Heart right ventricle (tissue), 16 donors: ENCODE data around the gene CAMKMT. TPM values are rescaled to one million over a fixed set of nuclear protein-coding genes. Genes with fewer than 3 reads are reported as not detected.

Source experiments
- ATAC-seq, 8 donors: fragments of 200-7000 bp; cut with Tn5 transposase; one replicate each; pipeline ENCODE4 v1.9.1; 2020; ENCODE audit warnings: mild to moderate bottlenecking in 8 of 8, moderate library complexity in 8 of 8, moderate number of reproducible peaks in 1 of 8
- DNase-seq, 2 donors: peaks; one replicate each; pipeline ENCODE4 v3.0.0-alpha.2; 2020
- H3K27ac ChIP-seq, 10 donors: fragments of 200-600 bp; sonication (generic) in 2 of 10; one replicate each; pipeline versions ENCODE4 v1.5.0 to v1.8.0; 2020 to 2022; ENCODE audit warnings: mild to moderate bottlenecking in 3 of 10
- H3K27me3 ChIP-seq, 7 donors: fragments of 200-600 bp; one replicate each; pipeline ENCODE4 v1.8.0; 2021 to 2022; ENCODE audit warnings: mild to moderate bottlenecking in 2 of 7
- H3K36me3 ChIP-seq, 9 donors: fragments of 200-600 bp; sonication (generic) in 1 of 9; one replicate each; pipeline versions ENCODE4 v1.5.0 to v1.8.0; 2020 to 2022; ENCODE audit warnings: mild to moderate bottlenecking in 2 of 9
- H3K4me1 ChIP-seq, 9 donors: fragments of 200-600 bp; sonication (generic) in 1 of 9; one replicate each; pipeline versions ENCODE4 v1.5.0 to v1.8.0; 2020 to 2022; ENCODE audit warnings: mild to moderate bottlenecking in 4 of 9
- H3K4me3 ChIP-seq, 10 donors: fragments of 200-600 bp; sonication (generic) in 2 of 10; one replicate each; pipeline versions ENCODE4 v1.5.0 to v1.8.0; 2020 to 2022; ENCODE audit warnings: mild to moderate bottlenecking in 7 of 10, moderate library complexity in 2 of 10
- H3K9me3 ChIP-seq, 11 donors: fragments of 200-600 bp in 10 of 11; sonication (generic) in 2 of 11; one replicate each; pipeline versions ENCODE4 v1.5.0 to v1.8.0; 2013 to 2022; ENCODE audit warnings: mild to moderate bottlenecking in 2 of 11, control low read depth in 1 of 11, moderate library complexity in 1 of 11
- CTCF ChIP-seq, 9 donors: fragments of 200-600 bp; sonication (generic) in 2 of 9; IDR thresholded peaks; one replicate each; pipeline versions ENCODE4 v1.5.0 to v1.8.0; 2021 to 2022; ENCODE audit warnings: antibody characterized with exemption in 9 of 9, mild to moderate bottlenecking in 5 of 9, moderate library complexity in 1 of 9
- WGBS, 2 donors: extraction: QIAGEN DNeasy Blood & Tissue Kit; methylation state at CpG; one replicate each; pipeline ENCODE4 v1.1.7; 2013; ENCODE audit warnings: inconsistent platforms in 1 of 2; 5-methylcytosine and 5-hydroxymethylcytosine counted together
- intact Hi-C, 10 donors: fragments of 100-400 bp; cut with DNase I; formaldehyde crosslinking; loops; one replicate each; pipeline versions ENCODE4 v1.11.1 to v1.14.2; 2022
- polyA plus RNA-seq, 2 donors: library from polyadenylated mRNA; stranded (reverse); fragments of 200-250 nt; gene quantifications; one replicate each; pipeline ENCODE4 v1.2.3, GENCODE V29; 2013
- total RNA-seq, 10 donors: library from RNA; stranded (reverse); fragmentation: NEBNext Ultra II Directional in 3 of 10; extraction: Animal tissue kit (Norgen Biotek cat#: 25700) in 3 of 10; gene quantifications; one replicate each; pipeline versions ENCODE4 v1.2.1 to v1.2.4, GENCODE V29; 2021 to 2023
- donor health status: Arrhythmogenic right ventricular cardiomyopathy.
- donor health status: ischemic (EF 13 %, LVEDD 7.1; RV severe dilation, severe dysfunction).
- donor health status: healthy with polysubstance abuse.
- donor health status: DM: no; HTN: yes; CAD: no.
- donor health status: DM: no; HTN: no; CAD: no.
- donor health status: ischemic (EF 25% LVEDD 6.9; RV normal size, moderate dysfunction).
- donor health status: ischemic (EF 25% LVEDD 5.7; RV mildly dilated, moderate dysfunction).
- donor health status: healthy.
- donor health status: DM: yes; HTN: yes; CAD: no.
- donor health status: Ischemic cardiomyopathy.
- donor health status: ischemic (EF 35%, LVEDD 5.7; RV mildly dilated, moderate dysfunction).
- donor health status: nonischemic (EF 11% LVEDD 7.7; RV severe dilation, severe dysfunction).
- donor health status: DM: yes; HTN: yes; CAD: no.
- donor health status: PGD.
- donor health status: ischemic (EF 29% LVEDD 5.4; RV normal size, mild dysfunction).
- donor health status: nonischemic (EF 23%, LVEDD 6.1; RV moderate dilation, normal function).

The CAMKMT gene
- total and polyA plus RNA-seq, 12 donors, result 4.1 to 6.4 (median 4.8) TPM

- ATAC-seq (no peak), DNase-seq (no peak)
- Histone ChIP-seq H3K36me3 (no peaks in the 10 kb centered on the region), H3K4me3 (no peak overlapping the region), H3K27me3 (no peaks in the 10 kb centered on the region), H3K27ac (no peak overlapping the region), H3K9me3 (no peaks in the 10 kb centered on the region), H3K4me1 (peaks cover 0 to 8% (median 0%) of the 10 kb centered on the region in 9 donors)
- intact Hi-C loops, result no loop called here
- no peak for TF ChIP-seq CTCF (IDR thresholded peaks at IDR 0.05)
- 63 to 76% methylated on average over 2 of the region's 2 CpGs for WGBS, 2 donors
These were observed 184.8 kb downstream of the CAMKMT start for GRCh38 chr2:44546459-44547127.

GRCh38 chr2:44547718-44548117 lies 186.0 kb downstream of the CAMKMT start:
- H3K4me3 ChIP-seq, result no peak overlapping the region
- WGBS, 2 donors, result 60 to 63% methylated on average over 2 of the region's 2 CpGs
- no peak for TF ChIP-seq CTCF (IDR thresholded peaks at IDR 0.05)
- H3K4me1 ChIP-seq, result peaks cover 0 to 8% (median 0%) of the 10 kb centered on the region in 9 donors
- no peak for ATAC-seq
- H3K36me3 ChIP-seq, result no peaks in the 10 kb centered on the region
- intact Hi-C loops, result no loop called here
- no peak overlapping the region for H3K27ac ChIP-seq
- DNase-seq, result no peak
- no peaks in the 10 kb centered on the region for H3K27me3 ChIP-seq
- no peaks in the 10 kb centered on the region for H3K9me3 ChIP-seq

- 87 to 88% methylated on average over 8 of the region's 8 CpGs for WGBS, 2 donors
- Histone ChIP-seq H3K4me3 (no peak overlapping the region), H3K4me1 (peaks cover 0 to 8% (median 0%) of the 10 kb centered on the region in 9 donors), H3K27me3 (no peaks in the 10 kb centered on the region), H3K9me3 (no peaks in the 10 kb centered on the region), H3K27ac (no peak overlapping the region), H3K36me3 (no peaks in the 10 kb centered on the region)
- ATAC-seq, result no peak
- no peak for TF ChIP-seq CTCF (IDR thresholded peaks at IDR 0.05)
- no peak for DNase-seq
- intact Hi-C loops, result no loop called here
These were observed 186.7 kb downstream of the CAMKMT start for GRCh38 chr2:44548221-44549098.

- no peak overlapping the region for H3K27ac ChIP-seq
- TF ChIP-seq CTCF (IDR thresholded peaks at IDR 0.05), result no peak
- DNase-seq (no peak), ATAC-seq (no peak)
- no peak overlapping the region for H3K4me3 ChIP-seq
- H3K36me3 ChIP-seq, result no peaks in the 10 kb centered on the region
- WGBS, 2 donors, result 84 to 92% methylated on average over 1 of the region's 1 CpG
- H3K27me3 ChIP-seq, result no peaks in the 10 kb centered on the region
- no peaks in the 10 kb centered on the region for H3K9me3 ChIP-seq
- peaks cover 0 to 8% (median 0%) of the 10 kb centered on the region in 9 donors for H3K4me1 ChIP-seq
- intact Hi-C loops, result no loop called here
These were observed 187.3 kb downstream of the CAMKMT start for GRCh38 chr2:44549099-44549471.
